Fibroblast of lung (primary cell): ENCODE data around the gene SPACA9. TPM values are rescaled to one million over a fixed set of nuclear protein-coding genes. Genes with fewer than 3 reads are reported as not detected.

ENCODE experiments used
- DNase-seq, 2 donors: peaks; one replicate each; pipeline versions ENCODE4 v3.0.0 to v3.0.0-alpha.2; 2010; ENCODE audit warnings: low read depth in 2 of 2
- H2AFZ ChIP-seq: 2 replicates; pipeline ENCODE4 v1.5.1; 2012; ENCODE audit warnings: low read length, control low read depth, inconsistent platforms
- H3K27ac ChIP-seq: 2 replicates; pipeline ENCODE4 v1.5.1; 2011; ENCODE audit warnings: low read length, control low read depth; ENCODE audit not compliant: insufficient read depth
- H3K27me3 ChIP-seq: 2 replicates; pipeline ENCODE4 v1.5.1; 2011; ENCODE audit warnings: mild to moderate bottlenecking, low read length; ENCODE audit not compliant: control insufficient read depth, insufficient read depth
- H3K36me3 ChIP-seq: 2 replicates; pipeline ENCODE4 v1.5.1; 2011; ENCODE audit warnings: low read length; ENCODE audit not compliant: control insufficient read depth, insufficient read depth
- H3K4me1 ChIP-seq: 2 replicates; pipeline ENCODE4 v1.5.1; 2011; ENCODE audit warnings: low read length; ENCODE audit not compliant: control insufficient read depth, insufficient read depth; ENCODE audit errors: extremely low read depth
- H3K4me2 ChIP-seq: 2 replicates; pipeline ENCODE4 v1.5.1; 2011; ENCODE audit warnings: low read length, control low read depth; ENCODE audit not compliant: insufficient read depth; ENCODE audit errors: extremely low read depth
- H3K4me3 ChIP-seq, 4 experiments: fragments of 200-600 bp in 1 of 4; sonication (generic) in 1 of 4; replicated peaks in 1 of 4; 2 replicates each; pipeline ENCODE4 v1.5.1; 2011 to 2016; ENCODE audit warnings: low read length in 4 of 4, low read depth in 3 of 4, mild to moderate bottlenecking in 3 of 4, control low read depth in 2 of 4, inconsistent platforms in 1 of 4, mixed read lengths in 1 of 4; ENCODE audit not compliant: insufficient read depth in 1 of 4; ENCODE audit errors: control extremely low read depth in 1 of 4
- H3K79me2 ChIP-seq: 2 replicates; pipeline ENCODE4 v1.5.1; 2012; ENCODE audit warnings: mild to moderate bottlenecking, low read length, inconsistent platforms; ENCODE audit not compliant: control insufficient read depth, insufficient read depth
- H3K9ac ChIP-seq: 2 replicates; pipeline ENCODE4 v1.5.1; 2011; ENCODE audit warnings: mild to moderate bottlenecking, low read length, control low read depth; ENCODE audit not compliant: insufficient read depth
- H3K9me3 ChIP-seq: 2 replicates; pipeline ENCODE4 v1.5.1; 2012; ENCODE audit warnings: low read depth, low read length; ENCODE audit not compliant: control insufficient read depth, insufficient read depth
- H4K20me1 ChIP-seq: 2 replicates; pipeline ENCODE4 v1.5.1; 2011; ENCODE audit warnings: low read length; ENCODE audit not compliant: control insufficient read depth, insufficient read depth; ENCODE audit errors: extremely low read depth
- EZH2 ChIP-seq: IDR thresholded peaks from 2 replicates; pipeline ENCODE4 v1.5.1; 2012; ENCODE audit warnings: low read length, control low read depth, mild to moderate bottlenecking; ENCODE audit errors: missing control alignments
- polyA plus RNA-seq, 2 donors: library from polyadenylated mRNA; depleted of rRNA in 1 of 2; stranded (reverse) in 1 of 2; unstranded in 1 of 2; fragments of >200 nt; gene quantifications; 2 replicates each; pipeline ENCODE4 v1.2.1, GENCODE V29; 2011 to 2012; ENCODE audit warnings: missing spikeins in 1 of 2
- total RNA-seq: library from RNA; depleted of rRNA; stranded (reverse); fragments of >200 nt; gene quantifications from 2 replicates; pipeline ENCODE4 v1.2.1, GENCODE V29; 2014
- TF ChIP-seq, protein P1 (sequence below), 2 donors: IDR thresholded peaks in 1 of 2; conservative IDR thresholded peaks in 1 of 2; 1 replicate in 1 of 2; 2 replicates in 1 of 2; pipeline ENCODE4 v1.5.1; 2011 to 2012; ENCODE audit warnings: low read length in 2 of 2, control low read depth in 1 of 2, inconsistent platforms in 1 of 2, low read depth in 1 of 2, mild to moderate bottlenecking in 1 of 2

SPACA9 gene
- total and polyA plus RNA-seq, 2 donors (not counting 1 experiment from before 2014, with no cell fraction given): 4.3 to 4.4 TPM

DNA sequence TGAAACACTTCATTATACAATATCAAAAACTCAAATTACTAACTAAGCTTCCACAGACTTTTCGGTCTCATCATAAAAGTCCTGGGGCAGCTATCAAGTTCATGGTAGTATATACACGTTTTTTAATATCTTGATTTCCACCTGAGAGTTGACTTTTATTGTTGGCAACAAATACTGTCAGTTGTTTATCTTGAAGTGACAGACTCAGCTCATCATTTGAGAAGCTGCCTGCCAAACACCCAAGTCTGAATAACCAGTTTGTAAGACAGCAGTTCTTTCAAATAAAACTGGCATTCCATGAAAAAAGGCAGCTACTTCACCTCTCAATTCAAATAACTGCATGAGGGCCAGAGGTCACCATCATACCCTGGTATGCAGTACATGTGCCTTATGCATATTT is 30.6 kb downstream of the SPACA9 start:
- Histone ChIP-seq H3K79me2 (no peaks in the 10 kb centered on the region), H3K4me2 (no peak overlapping the region), H3K27me3 (no peaks in the 10 kb centered on the region), H3K4me3 (no peak overlapping the region), H3K36me3 (peaks cover 13% of the 10 kb centered on the region), H3K9ac (no peak overlapping the region), H3K9me3 (no peaks in the 10 kb centered on the region), H4K20me1 (no peaks in the 10 kb centered on the region), H2AFZ (no peak overlapping the region), H3K27ac (no peak overlapping the region), H3K4me1 (no peaks in the 10 kb centered on the region)
- DNase-seq: no peak
- TF ChIP-seq, protein P1, sequence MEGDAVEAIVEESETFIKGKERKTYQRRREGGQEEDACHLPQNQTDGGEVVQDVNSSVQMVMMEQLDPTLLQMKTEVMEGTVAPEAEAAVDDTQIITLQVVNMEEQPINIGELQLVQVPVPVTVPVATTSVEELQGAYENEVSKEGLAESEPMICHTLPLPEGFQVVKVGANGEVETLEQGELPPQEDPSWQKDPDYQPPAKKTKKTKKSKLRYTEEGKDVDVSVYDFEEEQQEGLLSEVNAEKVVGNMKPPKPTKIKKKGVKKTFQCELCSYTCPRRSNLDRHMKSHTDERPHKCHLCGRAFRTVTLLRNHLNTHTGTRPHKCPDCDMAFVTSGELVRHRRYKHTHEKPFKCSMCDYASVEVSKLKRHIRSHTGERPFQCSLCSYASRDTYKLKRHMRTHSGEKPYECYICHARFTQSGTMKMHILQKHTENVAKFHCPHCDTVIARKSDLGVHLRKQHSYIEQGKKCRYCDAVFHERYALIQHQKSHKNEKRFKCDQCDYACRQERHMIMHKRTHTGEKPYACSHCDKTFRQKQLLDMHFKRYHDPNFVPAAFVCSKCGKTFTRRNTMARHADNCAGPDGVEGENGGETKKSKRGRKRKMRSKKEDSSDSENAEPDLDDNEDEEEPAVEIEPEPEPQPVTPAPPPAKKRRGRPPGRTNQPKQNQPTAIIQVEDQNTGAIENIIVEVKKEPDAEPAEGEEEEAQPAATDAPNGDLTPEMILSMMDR (conservative IDR thresholded peaks at IDR 0.05 in 1 of 2, IDR thresholded peaks at IDR 0.05 in 1 of 2; ENCODE audit: low read depth in 1 of 2, low read length in 2 of 2): no peak
- no peak for TF ChIP-seq EZH2

GRCh38 chr9:132910376-132910775 is 31.7 kb downstream of the SPACA9 start:
- Histone ChIP-seq H3K4me1 (no peaks in the 10 kb centered on the region), H3K79me2 (no peaks in the 10 kb centered on the region), H3K9ac (no peak overlapping the region), H3K4me2 (no peak overlapping the region), H3K36me3 (peaks cover 11% of the 10 kb centered on the region), H3K4me3 (no peak overlapping the region), H3K27me3 (no peaks in the 10 kb centered on the region), H4K20me1 (no peaks in the 10 kb centered on the region), H3K27ac (no peak overlapping the region), H3K9me3 (no peaks in the 10 kb centered on the region), H2AFZ (no peak overlapping the region)
- no peak for DNase-seq
- no peak for TF ChIP-seq EZH2
- TF ChIP-seq, protein P1 (conservative IDR thresholded peaks at IDR 0.05 in 1 of 2, IDR thresholded peaks at IDR 0.05 in 1 of 2; ENCODE audit: low read depth in 1 of 2, low read length in 2 of 2): no peak

DNA sequence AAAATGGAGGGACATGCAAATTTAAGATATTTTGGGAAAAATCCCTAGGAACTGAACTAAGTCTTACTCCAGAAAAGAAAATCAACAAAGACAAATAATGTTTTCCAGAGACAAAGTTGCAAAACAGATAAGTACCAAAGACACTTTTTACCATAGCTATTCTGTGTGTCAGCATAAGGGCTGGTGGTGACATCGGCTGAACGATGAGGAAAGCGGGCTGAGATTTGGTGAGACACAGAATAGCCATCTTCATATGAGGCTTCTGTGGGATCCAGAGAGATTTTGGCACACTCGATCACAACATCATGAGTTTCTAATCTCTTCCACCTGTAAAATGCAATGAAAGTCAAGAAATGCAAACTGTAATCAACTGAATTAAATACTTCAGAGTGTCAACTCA is 33.4 kb downstream of the SPACA9 start:
- Histone ChIP-seq H3K4me2 (no peak overlapping the region), H4K20me1 (no peaks in the 10 kb centered on the region), H3K4me3 (no peak overlapping the region), H3K36me3 (peaks cover 8% of the 10 kb centered on the region), H3K27me3 (no peaks in the 10 kb centered on the region), H3K79me2 (no peaks in the 10 kb centered on the region), H2AFZ (no peak overlapping the region), H3K9me3 (no peaks in the 10 kb centered on the region), H3K9ac (no peak overlapping the region), H3K4me1 (no peaks in the 10 kb centered on the region), H3K27ac (no peak overlapping the region)
- TF ChIP-seq, protein P1 (conservative IDR thresholded peaks at IDR 0.05 in 1 of 2, IDR thresholded peaks at IDR 0.05 in 1 of 2; ENCODE audit: low read depth in 1 of 2, low read length in 2 of 2): no peak
- TF ChIP-seq EZH2: no peak
- DNase-seq: no peak
